ENCODE data around the gene FAM171A1.
"Not testable (repeated sequence)": the region's sequence is repeated elsewhere in the genome, so short reads cannot be mapped to it uniquely, and the experiment has no call there.

Gene FAM171A1

GRCh38 chr10:15290671-15291070, 80.4 kb downstream of the FAM171A1 start:
- no peaks in the 10 kb centered on the region for H3K36me3 ChIP-seq
- no peak for DNase-seq

GRCh38 chr10:15290150-15290549, 80.9 kb downstream of the FAM171A1 start:
- H3K27ac ChIP-seq: no peak overlapping the region
- TF ChIP-seq CTCF (IDR thresholded peaks at IDR 0.05; ENCODE audit: low read depth, low read length): no peak

More at GRCh38 chr10:15290671-15291070, 80.4 kb downstream of the FAM171A1 start:
- no peaks in the 10 kb centered on the region for H3K27me3 ChIP-seq (ENCODE audit: insufficient read depth, low read depth, severe bottlenecking)
- no peak overlapping the region for H3K4me3 ChIP-seq (ENCODE audit: low read depth, low read length)
- H3K9me3 ChIP-seq (ENCODE audit: severe bottlenecking): no peaks in the 10 kb centered on the region
- no peak overlapping the region for H3K27ac ChIP-seq
- no peak for TF ChIP-seq CTCF (IDR thresholded peaks at IDR 0.05; ENCODE audit: low read depth, low read length)

GRCh38 chr10:15280974-15281373, 90.1 kb downstream of the FAM171A1 start:
- no peaks in the 10 kb centered on the region for H3K27me3 ChIP-seq (ENCODE audit: insufficient read depth, low read depth, severe bottlenecking)
- no peak overlapping the region for H3K27ac ChIP-seq
- no peaks in the 10 kb centered on the region for H3K36me3 ChIP-seq
- no peak overlapping the region for H3K4me3 ChIP-seq (ENCODE audit: low read depth, low read length)
- no peak for DNase-seq
- no peak for TF ChIP-seq CTCF (IDR thresholded peaks at IDR 0.05; ENCODE audit: low read depth, low read length)
- H3K9me3 ChIP-seq (ENCODE audit: severe bottlenecking): no peaks in the 10 kb centered on the region

More at GRCh38 chr10:15290150-15290549, 80.9 kb downstream of the FAM171A1 start:
- no peak for DNase-seq
- Histone ChIP-seq H3K4me3 (ENCODE audit: low read depth, low read length) (no peak overlapping the region), H3K9me3 (ENCODE audit: severe bottlenecking) (no peaks in the 10 kb centered on the region), H3K27me3 (ENCODE audit: insufficient read depth, low read depth, severe bottlenecking) (no peaks in the 10 kb centered on the region), H3K36me3 (no peaks in the 10 kb centered on the region)

GRCh38 chr10:15280462-15280861, 90.6 kb downstream of the FAM171A1 start:
- H3K27me3 ChIP-seq (ENCODE audit: insufficient read depth, low read depth, severe bottlenecking): no peaks in the 10 kb centered on the region
- no peak overlapping the region for H3K4me3 ChIP-seq (ENCODE audit: low read depth, low read length)
- no peak for TF ChIP-seq CTCF (IDR thresholded peaks at IDR 0.05; ENCODE audit: low read depth, low read length)
- no peaks in the 10 kb centered on the region for H3K9me3 ChIP-seq (ENCODE audit: severe bottlenecking)
- no peak overlapping the region for H3K27ac ChIP-seq
- H3K36me3 ChIP-seq: no peaks in the 10 kb centered on the region
- no peak for DNase-seq

- no peak overlapping the region for H3K4me3 ChIP-seq (ENCODE audit: low read depth, low read length)
- H3K27ac ChIP-seq: no peak overlapping the region
- no peak for TF ChIP-seq CTCF (IDR thresholded peaks at IDR 0.05; ENCODE audit: low read depth, low read length)
- DNase-seq: no peak
- H3K27me3 ChIP-seq (ENCODE audit: insufficient read depth, low read depth, severe bottlenecking): no peaks in the 10 kb centered on the region
- H3K36me3 ChIP-seq: no peaks in the 10 kb centered on the region
- H3K9me3 ChIP-seq (ENCODE audit: severe bottlenecking): no peaks in the 10 kb centered on the region
Observed at GRCh38 chr10:15279236-15279635, 91.9 kb downstream of the FAM171A1 start.

GRCh38 chr10:15278786-15279185, 92.3 kb downstream of the FAM171A1 start:
- no peak overlapping the region for H3K27ac ChIP-seq
- no peak overlapping the region for H3K4me3 ChIP-seq (ENCODE audit: low read depth, low read length)
- no peak for TF ChIP-seq CTCF (IDR thresholded peaks at IDR 0.05; ENCODE audit: low read depth, low read length)
- no peaks in the 10 kb centered on the region for H3K27me3 ChIP-seq (ENCODE audit: insufficient read depth, low read depth, severe bottlenecking)
- DNase-seq: no peak
- H3K9me3 ChIP-seq (ENCODE audit: severe bottlenecking): no peaks in the 10 kb centered on the region
- no peaks in the 10 kb centered on the region for H3K36me3 ChIP-seq

GRCh38 chr10:15276039-15276438, 95.0 kb downstream of the FAM171A1 start:
- DNase-seq; H3K27ac ChIP-seq; H3K9me3 ChIP-seq (ENCODE audit: severe bottlenecking); H3K27me3 ChIP-seq (ENCODE audit: insufficient read depth, low read depth, severe bottlenecking); H3K4me3 ChIP-seq (ENCODE audit: low read depth, low read length); H3K36me3 ChIP-seq: not testable (repeated sequence)

GRCh38 chr10:15269838-15270237, 101.3 kb downstream of the FAM171A1 start:
- H3K4me3 ChIP-seq (ENCODE audit: low read depth, low read length); H3K36me3 ChIP-seq; H3K27ac ChIP-seq; H3K9me3 ChIP-seq (ENCODE audit: severe bottlenecking); DNase-seq; H3K27me3 ChIP-seq (ENCODE audit: insufficient read depth, low read depth, severe bottlenecking): not testable (repeated sequence)
